Upper lobe of left lung (tissue), 6 donors: ENCODE measurements around the gene SPATA2. TPM values are rescaled to one million over a fixed set of nuclear protein-coding genes. Genes with fewer than 3 reads are reported as not detected.

Source experiments
- ATAC-seq, 2 donors: fragments of 200-7000 bp; cut with Tn5 transposase; one replicate each; pipeline ENCODE4 v1.9.1; 2022; ENCODE audit warnings: mild to moderate bottlenecking in 2 of 2, moderate library complexity in 2 of 2; ENCODE audit not compliant: low FRiP score in 2 of 2
- DNase-seq, 2 donors: peaks; one replicate each; pipeline ENCODE4 v3.0.0-alpha.2; 2019 to 2020
- H3K27ac ChIP-seq, 4 donors: fragments of 200-600 bp; sonication (generic); one replicate each; pipeline ENCODE4 v1.5.1; 2016 to 2019
- H3K27me3 ChIP-seq, 4 donors: fragments of 200-600 bp; sonication (generic); one replicate each; pipeline ENCODE4 v1.5.1; 2017 to 2019
- H3K36me3 ChIP-seq, 4 donors: fragments of 200-600 bp; sonication (generic); one replicate each; pipeline ENCODE4 v1.5.1; 2016 to 2019
- H3K4me1 ChIP-seq, 4 donors: fragments of 200-600 bp; sonication (generic); one replicate each; pipeline ENCODE4 v1.5.1; 2018 to 2019
- H3K4me3 ChIP-seq, 4 donors: fragments of 200-600 bp; sonication (generic); one replicate each; pipeline ENCODE4 v1.5.1; 2017 to 2019; ENCODE audit warnings: mild to moderate bottlenecking in 2 of 4, moderate library complexity in 1 of 4
- H3K9me3 ChIP-seq, 4 donors: fragments of 200-600 bp; sonication (generic); one replicate each; pipeline ENCODE4 v1.5.1; 2018 to 2019
- EP300 ChIP-seq, 4 donors: sonication (generic); formaldehyde crosslinking; IDR thresholded peaks; one replicate each; pipeline ENCODE4 v1.5.1; 2017; ENCODE audit warnings: antibody characterized with exemption in 4 of 4, control low read depth in 2 of 4
- POLR2A ChIP-seq, 4 donors: fragments of 450-650 bp; IDR thresholded peaks; one replicate each; pipeline ENCODE4 v1.5.1; 2016 to 2017; ENCODE audit warnings: antibody characterized with exemption in 4 of 4, mild to moderate bottlenecking in 2 of 4
- POLR2AphosphoS5 ChIP-seq, 2 donors: sonication (generic); formaldehyde crosslinking; IDR thresholded peaks; one replicate each; pipeline ENCODE4 v1.5.1; 2017; ENCODE audit warnings: antibody characterized with exemption in 2 of 2
- WGBS, 2 donors: methylation state at CpG; one replicate each; pipeline ENCODE4 v1.1.5; 2017 to 2018; 5-methylcytosine and 5-hydroxymethylcytosine counted together
- total RNA-seq, 6 donors: library from RNA; depleted of rRNA in 4 of 6; stranded (reverse); fragments of >200 nt in 4 of 6; gene quantifications; one replicate each; pipeline versions ENCODE4 v1.1.0 to v1.2.1, GENCODE V29; 2016 to 2021
- TF ChIP-seq, protein P1 (sequence below), 6 experiments: fragments of 450-650 bp in 4 of 6; fragments of 200-600 bp in 2 of 6; sonication (generic) in 2 of 6; IDR thresholded peaks; one replicate each; pipeline ENCODE4 v1.5.1; 2016 to 2019; ENCODE audit warnings: antibody characterized with exemption in 6 of 6
- donor health status: DM: no; HTN: no; CAD: no; lungs with moderate emphysema.
- donor health status: DM: no; HTN: yes; CAD: no; lungs with severe emphysema.

Gene SPATA2
- total RNA-seq, 6 donors from 2014 or later: 5.1 to 9.4 (median 6.4) TPM

DNA sequence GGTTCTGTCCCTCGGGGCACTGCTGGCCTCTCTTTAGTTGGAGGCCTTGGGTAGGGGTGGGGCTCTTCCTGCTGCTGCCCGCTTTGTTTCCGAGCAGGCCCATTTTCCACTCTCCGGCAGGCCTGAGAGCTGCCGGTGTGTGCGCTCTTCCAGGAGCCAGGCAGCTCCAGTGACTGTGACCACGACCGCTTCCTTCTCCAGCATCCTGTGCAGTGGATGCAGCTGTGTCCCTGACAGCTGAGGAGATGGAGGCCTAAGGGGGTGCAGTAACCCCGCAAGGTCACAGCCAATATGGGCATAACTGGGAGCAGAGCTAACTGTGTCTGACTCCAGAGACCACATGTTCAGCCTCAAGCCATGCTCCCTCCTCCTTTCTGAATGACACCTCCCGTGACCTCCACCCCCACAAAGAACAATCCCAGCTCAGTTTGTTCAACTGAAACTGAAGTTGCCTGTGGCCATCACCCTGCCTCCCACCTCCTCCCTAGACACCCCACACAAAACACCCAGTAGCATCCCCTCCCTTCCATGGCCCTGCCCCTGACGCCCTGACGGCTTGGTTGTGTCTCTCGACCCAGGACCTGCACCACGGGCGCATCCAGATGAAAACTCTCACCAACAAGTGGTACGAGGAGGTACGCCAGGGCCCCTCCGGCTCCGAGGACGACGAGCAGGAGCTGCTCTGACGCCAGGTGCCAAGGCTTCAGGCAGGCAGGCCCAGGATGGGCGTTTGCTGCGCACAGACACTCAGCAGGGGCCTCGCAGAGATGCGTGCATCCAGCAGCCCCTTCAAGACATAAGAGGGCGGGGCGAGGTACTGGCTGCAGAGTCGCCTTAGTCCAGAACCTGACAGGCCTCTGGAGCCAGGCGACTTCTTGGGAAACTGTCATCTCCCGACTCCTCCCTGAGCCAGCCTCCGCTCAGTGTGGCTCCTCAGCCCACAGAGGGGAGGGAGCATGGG lies 27.8 kb downstream of the SPATA2 start:
- Histone ChIP-seq H3K4me3 (no peak overlapping the region), H3K4me1 (peaks cover 47 to 58% (median 50%) of the 10 kb centered on the region in 4 donors), H3K27ac (peak overlapping the region; percentile 6 to 72 (median 51)), H3K27me3 (no peaks in the 10 kb centered on the region), H3K36me3 (peaks cover 3 to 58% (median 42%) of the 10 kb centered on the region in 4 donors), H3K9me3 (no peaks in the 10 kb centered on the region)
- 87 to 96% methylated on average over 20 to 30 of the region's 32 CpGs for WGBS, 2 donors
- peak in 1 of 2 donors; percentile 26 for ATAC-seq
- TF ChIP-seq, protein P1, sequence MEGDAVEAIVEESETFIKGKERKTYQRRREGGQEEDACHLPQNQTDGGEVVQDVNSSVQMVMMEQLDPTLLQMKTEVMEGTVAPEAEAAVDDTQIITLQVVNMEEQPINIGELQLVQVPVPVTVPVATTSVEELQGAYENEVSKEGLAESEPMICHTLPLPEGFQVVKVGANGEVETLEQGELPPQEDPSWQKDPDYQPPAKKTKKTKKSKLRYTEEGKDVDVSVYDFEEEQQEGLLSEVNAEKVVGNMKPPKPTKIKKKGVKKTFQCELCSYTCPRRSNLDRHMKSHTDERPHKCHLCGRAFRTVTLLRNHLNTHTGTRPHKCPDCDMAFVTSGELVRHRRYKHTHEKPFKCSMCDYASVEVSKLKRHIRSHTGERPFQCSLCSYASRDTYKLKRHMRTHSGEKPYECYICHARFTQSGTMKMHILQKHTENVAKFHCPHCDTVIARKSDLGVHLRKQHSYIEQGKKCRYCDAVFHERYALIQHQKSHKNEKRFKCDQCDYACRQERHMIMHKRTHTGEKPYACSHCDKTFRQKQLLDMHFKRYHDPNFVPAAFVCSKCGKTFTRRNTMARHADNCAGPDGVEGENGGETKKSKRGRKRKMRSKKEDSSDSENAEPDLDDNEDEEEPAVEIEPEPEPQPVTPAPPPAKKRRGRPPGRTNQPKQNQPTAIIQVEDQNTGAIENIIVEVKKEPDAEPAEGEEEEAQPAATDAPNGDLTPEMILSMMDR (IDR thresholded peaks at IDR 0.05): no peak
- no peak for TF ChIP-seq POLR2AphosphoS5 (IDR thresholded peaks at IDR 0.05)
- TF ChIP-seq POLR2A (IDR thresholded peaks at IDR 0.05): no peak
- no peak for TF ChIP-seq EP300 (IDR thresholded peaks at IDR 0.05)
- DNase-seq: peak in 1 of 2 donors; percentile 70

DNA sequence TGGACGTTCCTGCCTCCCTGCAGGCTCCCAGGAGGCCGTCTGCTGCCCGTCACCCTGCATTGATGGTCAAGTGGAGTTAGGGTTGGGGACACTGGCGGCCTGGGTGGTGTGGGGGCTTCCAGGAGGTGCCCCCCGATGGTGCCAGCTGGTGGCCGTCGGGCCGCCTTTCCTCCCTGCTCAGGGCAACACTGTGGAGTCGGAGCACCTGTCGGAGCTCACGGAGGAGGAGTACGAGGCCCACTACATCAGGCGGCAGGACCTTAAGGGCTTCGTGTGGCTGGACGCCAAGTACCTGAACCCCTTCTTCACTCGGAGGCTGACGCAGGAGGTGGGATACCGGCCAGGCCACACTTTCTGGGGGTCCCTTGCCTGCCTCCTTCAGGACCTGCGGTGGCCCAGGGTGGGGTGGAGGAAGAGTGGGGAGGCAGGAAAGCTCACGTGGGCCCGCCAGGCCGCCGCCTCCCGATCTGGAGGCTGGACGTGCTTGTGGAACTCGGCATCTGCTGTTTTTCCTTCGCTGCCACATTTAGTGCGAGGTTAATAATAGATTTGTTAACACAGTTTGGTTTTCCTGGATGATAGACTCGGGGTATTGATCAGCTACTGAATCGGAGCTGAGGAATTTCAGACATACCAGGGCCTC lies 28.6 kb downstream of the SPATA2 start:
- no peak for ATAC-seq
- peak in 1 of 2 donors; percentile 62 for DNase-seq
- Histone ChIP-seq H3K4me1 (peaks cover 44 to 52% (median 45%) of the 10 kb centered on the region in 4 donors), H3K36me3 (peaks cover 3 to 66% (median 49%) of the 10 kb centered on the region in 4 donors), H3K27ac (peak overlapping the region; percentile 6 to 72 (median 34)), H3K9me3 (no peaks in the 10 kb centered on the region), H3K27me3 (no peaks in the 10 kb centered on the region), H3K4me3 (no peak overlapping the region)
- TF ChIP-seq POLR2A (IDR thresholded peaks at IDR 0.05): no peak
- no peak for TF ChIP-seq POLR2AphosphoS5 (IDR thresholded peaks at IDR 0.05)
- TF ChIP-seq, protein P1 (IDR thresholded peaks at IDR 0.05): no peak
- TF ChIP-seq EP300 (IDR thresholded peaks at IDR 0.05): no peak
- WGBS, 2 donors: 64 to 89% methylated on average over 13 to 30 of the region's 30 CpGs

DNA sequence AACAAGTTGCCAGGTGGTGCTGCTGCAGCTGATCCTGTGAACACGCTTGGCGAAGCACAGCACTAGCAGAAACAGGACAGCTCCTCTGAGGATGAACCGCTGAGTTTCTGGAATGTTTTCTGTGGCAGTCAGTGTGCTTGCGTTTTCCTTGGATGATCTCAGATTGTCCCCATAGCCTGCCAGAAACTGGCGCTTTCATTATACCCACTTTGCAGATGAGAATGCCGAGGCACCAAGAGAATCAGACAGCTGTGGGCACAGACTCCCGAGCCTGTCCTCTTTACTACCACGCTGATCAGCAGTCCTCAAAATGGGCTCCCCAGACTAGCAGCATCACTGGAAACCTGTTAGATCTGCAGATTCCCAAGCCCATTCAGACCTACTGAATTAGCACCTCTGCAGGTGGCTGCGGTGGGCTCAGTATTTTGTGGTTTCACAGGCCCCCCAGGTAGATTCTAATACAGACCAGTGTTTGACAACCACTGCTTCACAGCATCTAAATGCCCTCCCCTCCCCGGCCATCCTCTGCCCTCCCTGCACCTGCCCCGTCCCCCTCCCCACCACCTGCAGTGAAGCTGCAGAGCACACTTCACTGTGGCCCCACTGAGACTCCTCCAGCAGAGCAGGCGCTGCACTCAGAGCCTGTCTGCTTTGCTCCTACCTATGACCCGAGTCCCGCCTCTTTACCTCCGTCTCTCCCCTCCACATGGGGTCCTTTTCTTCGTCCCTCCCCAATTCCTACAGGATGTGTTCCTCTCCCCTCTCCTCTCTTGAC lies 29.6 kb downstream of the SPATA2 start:
- no peaks in the 10 kb centered on the region for H3K9me3 ChIP-seq
- peak overlapping the region in 1 of 4 donors; percentile 39 for H3K27ac ChIP-seq
- no peaks in the 10 kb centered on the region for H3K27me3 ChIP-seq
- TF ChIP-seq, protein P1 (IDR thresholded peaks at IDR 0.05): no peak
- TF ChIP-seq POLR2AphosphoS5 (IDR thresholded peaks at IDR 0.05) (no peak), POLR2A (IDR thresholded peaks at IDR 0.05) (no peak), EP300 (IDR thresholded peaks at IDR 0.05) (no peak)
- peaks cover 35 to 43% (median 37%) of the 10 kb centered on the region in 4 donors for H3K4me1 ChIP-seq
- no peak for ATAC-seq
- no peak for DNase-seq
- no peak overlapping the region for H3K4me3 ChIP-seq
- WGBS, 2 donors: 93 to 96% methylated on average over 11 to 16 of the region's 16 CpGs
- peaks cover 7 to 75% (median 55%) of the 10 kb centered on the region in 4 donors for H3K36me3 ChIP-seq

DNA sequence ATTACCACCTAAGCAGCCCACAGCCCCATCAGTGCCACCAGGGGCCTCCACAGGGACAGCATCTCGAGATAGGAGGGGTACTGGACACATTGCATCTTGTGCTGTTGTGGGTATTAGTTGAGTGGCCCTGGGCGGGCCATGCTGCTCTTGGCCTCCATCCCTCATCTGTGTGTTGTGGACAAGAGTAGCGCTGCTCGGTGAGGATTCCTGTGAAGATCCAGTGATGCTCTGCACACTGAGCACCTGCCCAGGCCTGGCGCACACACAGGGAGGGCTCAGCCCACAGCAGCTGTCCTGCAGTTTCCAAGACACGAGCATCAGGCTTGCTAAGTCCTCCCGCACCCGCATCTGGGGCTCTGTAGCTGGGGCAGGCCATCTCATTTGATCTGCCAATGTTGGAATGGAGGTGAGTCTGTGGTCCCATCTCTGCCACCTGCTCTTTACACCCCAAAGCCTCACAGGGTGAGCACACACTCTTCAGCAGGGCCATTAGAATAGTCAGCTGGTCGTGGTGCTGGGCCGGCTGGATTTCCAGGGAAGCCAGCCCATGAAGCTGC lies 32.0 kb downstream of the SPATA2 start:
- peaks cover 7 to 92% (median 66%) of the 10 kb centered on the region in 4 donors for H3K36me3 ChIP-seq

More for the DNA sequence above, 32.0 kb downstream of the SPATA2 start:
- Histone ChIP-seq H3K27ac (no peak overlapping the region), H3K9me3 (no peaks in the 10 kb centered on the region), H3K4me1 (peaks cover 11 to 20% (median 13%) of the 10 kb centered on the region in 4 donors), H3K4me3 (no peak overlapping the region), H3K27me3 (no peaks in the 10 kb centered on the region)
- DNase-seq (peak in 1 of 2 donors; percentile 29), ATAC-seq (no peak)
- TF ChIP-seq EP300 (IDR thresholded peaks at IDR 0.05) (no peak), POLR2AphosphoS5 (IDR thresholded peaks at IDR 0.05) (no peak), POLR2A (IDR thresholded peaks at IDR 0.05) (no peak)
- TF ChIP-seq, protein P1 (IDR thresholded peaks at IDR 0.05): no peak
- 86 to 98% methylated on average over 3 to 10 of the region's 10 CpGs for WGBS, 2 donors
